ENCODE data around the gene CCM2.
"Not testable (repeated sequence)": the region's sequence is repeated elsewhere in the genome, so short reads cannot be mapped to it uniquely, and the experiment has no call there.

CCM2 gene

GRCh38 chr7:45003789-45004188 lies 3.8 kb downstream of the CCM2 start:
- DNase-seq = no peak

DNA sequence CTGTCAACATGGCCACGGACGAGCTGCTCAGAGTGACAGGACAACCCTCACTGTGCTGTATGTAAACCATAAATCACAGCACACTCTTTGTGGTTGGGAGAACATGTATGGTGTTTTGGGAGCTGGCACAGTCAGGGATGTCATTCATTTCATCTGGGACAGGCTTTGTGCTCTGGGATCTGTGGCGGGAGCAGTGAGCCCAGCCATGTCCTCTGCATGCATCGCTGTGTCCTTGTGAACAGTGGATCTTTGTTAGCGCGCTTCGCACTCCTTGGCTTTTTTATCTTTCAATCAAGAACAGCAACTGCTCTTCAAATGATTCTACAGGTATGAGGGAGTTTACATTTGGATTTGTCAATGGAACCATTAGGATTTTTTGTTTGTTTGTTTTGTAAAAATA lies 7.1 kb downstream of the CCM2 start:
- no peak for DNase-seq

- DNase-seq = no peak
These were observed 7.7 kb downstream of the CCM2 start for GRCh38 chr7:45007571-45008328.

DNA sequence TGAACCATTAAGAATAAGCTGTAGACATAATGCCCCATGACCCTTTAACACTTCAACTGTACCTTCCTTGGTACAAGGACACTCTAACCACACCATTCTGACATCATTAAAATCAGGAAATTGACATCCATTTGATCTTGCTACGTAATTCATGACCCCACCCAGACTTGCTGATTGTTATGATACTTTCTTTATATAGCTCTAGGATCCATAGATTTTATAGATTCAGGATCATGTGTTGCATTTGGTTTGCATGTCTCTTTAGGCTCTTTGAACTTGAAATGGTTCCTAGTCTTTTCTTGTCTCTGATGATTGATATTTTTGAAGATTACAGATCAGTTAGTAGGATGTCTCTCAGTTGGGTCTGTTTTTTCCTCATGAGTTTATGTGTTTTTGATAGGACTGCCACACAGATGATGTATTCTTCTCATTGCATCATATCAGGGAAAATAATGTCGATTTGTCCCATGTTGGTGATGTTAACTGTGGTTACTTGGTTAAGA lies 13.5 kb downstream of the CCM2 start:
- no peak for DNase-seq

GRCh38 chr7:45015313-45015712 lies 15.3 kb downstream of the CCM2 start:
- no peak for DNase-seq

DNA sequence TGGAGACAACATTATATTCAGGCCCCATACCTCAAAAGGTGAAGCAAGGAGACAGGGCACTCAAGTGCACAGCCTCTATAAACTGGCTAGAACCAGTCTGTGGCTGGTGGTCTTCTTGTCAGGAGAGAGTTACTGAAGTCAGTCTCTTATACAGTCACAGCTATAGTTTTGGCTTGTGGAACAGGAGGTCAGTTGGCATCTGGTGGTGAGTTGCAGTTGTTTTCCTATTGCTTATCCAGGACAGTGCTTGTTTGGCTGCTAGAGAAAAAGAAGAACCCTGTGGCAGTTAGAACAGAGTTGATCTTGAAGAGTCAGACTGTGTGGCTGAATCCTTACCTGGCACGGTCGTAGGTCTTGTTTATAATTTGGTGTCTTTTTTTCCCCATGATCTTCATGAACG lies 17.3 kb downstream of the CCM2 start:
- no peak for DNase-seq

DNA sequence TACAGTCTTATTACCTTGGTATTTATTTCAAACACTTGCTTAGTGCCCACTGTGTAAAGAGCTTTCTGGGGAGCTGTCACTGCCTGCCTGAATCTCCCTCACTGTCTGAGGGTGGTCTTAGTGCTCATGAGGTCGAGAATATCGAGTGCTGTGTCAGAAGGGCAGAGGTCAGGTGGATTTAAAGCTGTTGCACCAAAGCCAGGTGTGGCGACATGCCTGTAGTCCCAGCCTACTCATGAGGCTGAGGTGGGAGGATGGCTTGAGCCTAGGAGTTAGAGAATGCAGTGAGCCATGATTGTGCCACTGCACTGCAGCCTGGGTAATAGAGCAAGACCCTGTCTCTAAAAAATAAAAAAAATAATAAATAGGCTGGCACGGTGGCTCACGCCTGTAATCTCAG lies 20.9 kb downstream of the CCM2 start:
- no peak for DNase-seq

DNA sequence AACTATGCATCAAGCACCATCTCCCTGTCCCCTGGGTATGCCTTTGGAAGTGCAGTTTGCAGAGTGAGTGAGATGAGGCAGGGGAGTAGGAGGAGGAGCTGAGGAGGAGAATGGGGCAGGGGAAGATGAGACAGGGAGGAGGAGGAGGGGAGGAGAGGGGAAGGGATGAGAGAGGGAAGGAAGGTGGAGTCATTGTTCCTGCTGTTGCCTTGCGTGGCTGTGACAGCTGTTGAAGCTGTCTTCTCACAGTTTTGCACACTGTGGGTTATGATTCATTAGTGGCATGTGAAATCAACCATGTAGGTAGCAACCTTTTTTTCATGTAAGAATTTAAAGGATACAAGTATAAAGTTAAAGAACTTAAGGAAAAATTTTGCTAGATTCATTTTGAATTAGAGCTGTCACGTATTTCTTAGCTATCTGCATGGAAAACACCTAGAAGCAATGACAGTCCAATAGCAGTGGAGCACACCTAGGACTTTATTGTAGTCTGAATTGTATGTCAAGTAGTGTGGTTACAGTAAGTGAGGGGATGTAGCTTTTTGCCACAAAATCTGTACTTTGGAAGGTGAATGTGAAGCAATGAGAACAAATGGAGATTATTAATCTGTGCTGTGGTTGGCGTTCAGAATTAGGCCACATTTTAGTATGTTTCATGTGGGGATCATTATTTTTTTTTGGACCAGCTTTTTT lies 21.7 kb downstream of the CCM2 start:
- DNase-seq = no peak

DNA sequence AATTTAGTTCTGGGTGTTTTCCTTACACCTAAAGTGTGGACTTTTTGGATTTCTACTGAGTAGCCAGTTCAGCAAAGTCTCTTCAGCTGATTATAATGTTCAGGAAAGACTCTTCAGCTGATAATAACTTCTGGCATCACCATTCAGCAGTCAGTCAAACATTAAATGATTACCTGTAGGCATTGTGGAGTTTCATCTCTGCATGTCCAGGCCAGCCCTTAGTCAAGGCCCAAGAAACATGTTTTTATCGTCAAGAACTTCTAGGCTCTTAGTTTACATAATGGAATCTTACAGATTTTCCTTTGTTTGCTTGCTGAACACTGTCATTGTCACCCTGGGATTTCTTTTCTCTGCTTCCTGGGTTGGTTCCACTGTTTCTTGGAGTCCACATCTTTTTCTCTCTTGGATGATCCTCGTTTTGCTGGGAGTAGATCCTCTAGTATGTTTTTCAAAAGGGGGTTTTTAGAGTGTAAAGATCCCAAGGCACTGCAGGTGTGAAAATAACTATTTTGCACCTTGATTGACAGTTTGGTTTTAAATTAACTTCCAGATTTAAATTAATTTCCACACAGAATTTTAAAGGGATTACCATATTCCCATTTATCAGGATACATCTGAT lies 24.2 kb downstream of the CCM2 start:
- no peak for DNase-seq

- DNase-seq = not testable (repeated sequence)
These were observed 25.5 kb downstream of the CCM2 start for GRCh38 chr7:45025473-45025872.

- DNase-seq = no peak
These were observed 26.0 kb downstream of the CCM2 start for GRCh38 chr7:45026013-45026412.

- no peak for DNase-seq
These were observed 27.2 kb downstream of the CCM2 start for GRCh38 chr7:45026984-45027773.

- DNase-seq = no peak
These were observed 27.7 kb downstream of the CCM2 start for GRCh38 chr7:45027774-45028114.

- no peak for DNase-seq
These were observed 28.3 kb downstream of the CCM2 start for GRCh38 chr7:45028138-45028919.

GRCh38 chr7:45028920-45029344 lies 28.9 kb downstream of the CCM2 start:
- no peak for DNase-seq

DNA sequence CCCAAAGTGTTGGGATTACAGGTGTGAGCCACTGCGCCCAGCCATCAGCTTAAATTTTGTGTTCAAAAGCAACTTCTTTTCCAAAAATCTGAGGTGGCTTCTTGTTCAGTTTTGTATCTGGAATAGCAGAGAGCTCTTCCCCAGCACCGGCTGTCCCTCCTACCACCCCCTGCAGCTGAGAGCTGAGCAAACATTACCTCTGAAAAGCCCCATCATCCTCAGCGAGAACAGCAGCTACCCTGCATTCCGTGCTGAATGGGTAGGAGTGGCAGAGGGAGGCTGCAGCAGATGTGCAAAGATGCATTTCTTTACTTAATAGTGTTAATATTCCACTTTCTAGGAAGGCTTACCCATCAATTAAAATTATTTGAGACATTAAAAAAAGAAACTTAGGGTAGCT lies 31.8 kb downstream of the CCM2 start:
- peak; percentile 56 for DNase-seq

DNA sequence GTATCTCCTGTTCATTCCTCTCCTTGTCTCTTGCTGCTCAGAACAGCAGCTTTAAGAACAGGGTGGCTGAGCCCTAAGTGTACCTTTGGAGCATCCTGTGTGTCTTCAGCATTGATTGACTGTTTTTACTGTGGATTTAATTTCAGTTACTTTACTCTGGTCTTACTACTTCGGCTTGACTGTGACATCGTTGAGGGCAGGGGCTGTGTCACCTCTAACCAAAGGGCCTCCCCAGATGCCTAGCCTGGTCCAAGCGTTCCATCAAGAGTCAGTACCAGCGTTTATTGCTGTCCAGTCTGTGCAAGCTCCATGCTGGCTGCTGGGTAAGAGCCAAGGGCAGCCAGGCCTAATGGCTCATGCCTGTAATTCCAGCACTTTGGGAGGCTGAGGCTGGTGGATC lies 32.4 kb downstream of the CCM2 start:
- DNase-seq = no peak

GRCh38 chr7:45033261-45033930 lies 33.4 kb downstream of the CCM2 start:
- DNase-seq = no peak

- DNase-seq = no peak
These were observed 33.9 kb downstream of the CCM2 start for GRCh38 chr7:45033931-45034290.

DNA sequence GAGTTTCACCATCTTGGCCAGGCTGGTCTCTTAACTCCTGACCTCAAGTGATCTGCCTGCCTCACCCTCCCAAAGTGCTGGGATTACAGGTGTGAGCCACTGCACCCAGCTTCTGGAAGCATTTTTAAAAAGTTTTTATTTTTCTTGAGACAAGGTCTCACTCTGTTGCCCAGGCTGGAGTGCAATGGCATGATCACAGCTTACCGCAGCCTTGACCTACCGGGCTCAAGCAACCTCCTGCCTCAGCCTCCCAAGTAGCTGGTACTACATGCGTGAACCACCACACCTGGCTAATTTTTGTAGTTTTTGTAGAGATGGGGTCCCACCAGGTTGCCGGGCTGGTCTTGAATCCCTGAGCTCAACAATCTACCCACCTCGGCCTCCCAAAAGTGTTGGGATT lies 34.7 kb downstream of the CCM2 start:
- DNase-seq = not testable (repeated sequence)

DNA sequence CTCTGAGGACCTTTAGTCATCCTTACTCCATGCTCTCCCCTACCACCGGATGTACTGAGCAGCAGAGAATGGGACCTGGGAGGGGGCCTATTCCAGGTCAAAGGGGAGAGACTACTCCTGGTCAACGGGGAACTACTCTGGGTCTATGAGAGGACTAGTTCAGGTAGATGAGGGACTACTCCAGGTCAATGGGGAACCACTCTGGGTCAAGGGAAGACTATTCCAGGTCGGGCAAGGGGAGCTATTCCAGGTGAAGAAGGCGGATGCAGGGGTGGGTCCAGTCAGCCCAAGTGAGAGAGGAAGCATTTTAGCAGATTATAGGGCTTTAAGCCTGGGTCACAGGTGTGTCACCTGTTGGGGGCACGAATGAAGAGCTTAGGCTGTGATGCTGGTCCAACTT lies 35.4 kb downstream of the CCM2 start:
- no peak for DNase-seq

GRCh38 chr7:45035893-45036292 lies 35.9 kb downstream of the CCM2 start:
- DNase-seq = no peak

All from COR-L47 (cell line).